Activated CD8-positive, alpha-beta T cell treated with anti-CD3 and anti-CD28 coated beads for 36 hours (primary cell): ENCODE results near the gene SYMPK. TPM values are rescaled to one million over a fixed set of nuclear protein-coding genes. Genes with fewer than 3 reads are reported as not detected.

Experiments
- ATAC-seq: fragments of 200-7000 bp; cut with Tn5 transposase; one replicate; pipeline ENCODE4 v1.10.0; 2021; ENCODE audit warnings: mild to moderate bottlenecking, moderate library complexity
- CTCF ChIA-PET: fragments of 350-600 bp; sonication (Branson Sonifier 250); formaldehyde crosslinking; loops from one replicate; lab custom pipeline; 2021; ENCODE audit warnings: antibody characterized with exemption; lab: Charles Lee
- POLR2A ChIA-PET: fragments of 350-600 bp; sonication (Branson Sonifier 250); formaldehyde crosslinking; loops from one replicate; lab custom pipeline; 2021; ENCODE audit warnings: antibody characterized with exemption; lab: Charles Lee
- DNase-seq: peaks from one replicate; pipeline ENCODE4 v3.0.0-alpha.2; 2020
- H3K27ac Mint-ChIP-seq: one replicate; pipeline ENCODE4 v1.8.0; 2021; ENCODE audit warnings: mild to moderate bottlenecking, mixed read lengths
- H3K27me3 Mint-ChIP-seq: one replicate; pipeline ENCODE4 v1.8.0; 2021; ENCODE audit warnings: mixed read lengths
- H3K36me3 Mint-ChIP-seq: one replicate; pipeline ENCODE4 v1.8.0; 2021; ENCODE audit warnings: low read depth, mixed read lengths
- H3K4me1 Mint-ChIP-seq: one replicate; pipeline ENCODE4 v1.8.0; 2021; ENCODE audit warnings: low read depth, mixed read lengths
- H3K4me3 Mint-ChIP-seq: one replicate; pipeline ENCODE4 v1.8.0; 2021; ENCODE audit warnings: mild to moderate bottlenecking, moderate library complexity, mixed read lengths
- H3K9me3 Mint-ChIP-seq: one replicate; pipeline ENCODE4 v1.8.0; 2021; ENCODE audit warnings: mixed read lengths
- CTCF ChIP-seq: fragments of 200-600 bp; IDR thresholded peaks from one replicate; pipeline ENCODE4 v1.8.0; 2022; ENCODE audit warnings: antibody characterized with exemption, mild to moderate bottlenecking
- intact Hi-C: fragments of 100-400 bp; cut with micrococcal nuclease; formaldehyde crosslinking; loops from one replicate; pipeline ENCODE4 v1.10.0; 2022
- total RNA-seq, 2 experiments: library from RNA; stranded (reverse); gene quantifications; one replicate each; pipeline ENCODE4 v1.2.3, GENCODE V29; 2021

The SYMPK gene
- total RNA-seq, 2 experiments from 2014 or later: 96.8 to 114 TPM

- no peak for DNase-seq
- Mint-ChIP-seq H3K36me3 (peaks cover 10% of the 10 kb centered on the region), H3K4me1 (peaks cover 10% of the 10 kb centered on the region), H3K27ac (no peak overlapping the region), H3K4me3 (no peak overlapping the region), H3K27me3 (peaks cover 15% of the 10 kb centered on the region), H3K9me3 (no peaks in the 10 kb centered on the region)
- no peak for TF ChIP-seq CTCF
- intact Hi-C loops: no loop called here
- ChIA-PET CTCF (interaction anchor here (0.9 to 9.3 kb wide), 5 partner anchors 19 to 93 kb away, joined by 3 to 124 read pairs (median 4); partner anchors contain the start of gene DMWD), POLR2A (interaction anchor here (1.1 to 2.7 kb wide), 5 partner anchors 17 to 43 kb away, joined by 3 to 13 read pairs (median 3); partner anchors contain the start of gene DMWD)
- no peak for ATAC-seq
These were observed 89.6 kb downstream of the SYMPK start for GRCh38 chr19:45773384-45773783.

GRCh38 chr19:45772912-45773311 lies 90.0 kb downstream of the SYMPK start:
- CTCF ChIA-PET: interaction anchor here (0.9 to 9.3 kb wide), 5 partner anchors 20 to 93 kb away, joined by 3 to 124 read pairs (median 4); partner anchors contain the start of gene DMWD
- Mint-ChIP-seq H3K36me3 (peaks cover 8% of the 10 kb centered on the region), H3K27ac (no peak overlapping the region), H3K27me3 (peaks cover 13% of the 10 kb centered on the region), H3K9me3 (no peaks in the 10 kb centered on the region), H3K4me1 (peaks cover 9% of the 10 kb centered on the region), H3K4me3 (no peak overlapping the region)
- intact Hi-C loops: no loop called here
- DNase-seq (no peak), ATAC-seq (no peak)
- TF ChIP-seq CTCF: no peak
- POLR2A ChIA-PET: interaction anchor here (0.6 to 2.7 kb wide), 10 partner anchors 8 to 114 kb away, joined by 3 to 13 read pairs (median 3); partner anchors contain the start of genes DMWD and QPCTL

GRCh38 chr19:45772130-45772840 lies 90.7 kb downstream of the SYMPK start:
- no peak for TF ChIP-seq CTCF
- Mint-ChIP-seq H3K9me3 (no peaks in the 10 kb centered on the region), H3K27ac (no peak overlapping the region), H3K4me3 (no peak overlapping the region), H3K36me3 (peaks cover 6% of the 10 kb centered on the region), H3K4me1 (peaks cover 12% of the 10 kb centered on the region), H3K27me3 (peaks cover 13% of the 10 kb centered on the region)
- POLR2A ChIA-PET: interaction anchor here (0.6 to 2.7 kb wide), 8 partner anchors 9 to 114 kb away, joined by 3 to 13 read pairs (median 4); partner anchors contain the start of genes DMWD and QPCTL
- intact Hi-C loops: no loop called here
- ATAC-seq (no peak), DNase-seq (no peak)
- CTCF ChIA-PET: interaction anchor here (3.2 to 9.3 kb wide), 2 partner anchors 28 to 45 kb away, joined by 14 to 124 read pairs; no protein-coding TSS in a partner anchor

GRCh38 chr19:45771311-45771933 lies 91.5 kb downstream of the SYMPK start:
- Mint-ChIP-seq H3K27me3 (peaks cover 14% of the 10 kb centered on the region), H3K4me3 (no peak overlapping the region), H3K9me3 (no peaks in the 10 kb centered on the region), H3K4me1 (peaks cover 12% of the 10 kb centered on the region), H3K27ac (no peak overlapping the region), H3K36me3 (no peaks in the 10 kb centered on the region)
- ATAC-seq (no peak), DNase-seq (no peak)
- intact Hi-C loops: loop anchor here (2.0 kb wide), 1 partner anchor 27 kb away; no protein-coding TSS in a partner anchor
- POLR2A ChIA-PET: interaction anchor here (0.8 to 2.7 kb wide), 4 partner anchors 7 to 78 kb away, joined by 3 to 13 read pairs (median 5); partner anchors contain the start of genes DMWD and QPCTL
- TF ChIP-seq CTCF: no peak
- CTCF ChIA-PET: interaction anchor here (1.3 to 9.3 kb wide), 8 partner anchors 8 to 129 kb away, joined by 3 to 124 read pairs (median 13); partner anchors contain the start of genes QPCTL, RSPH6A and SNRPD2
